ENCODE data around the gene CPLX1. TPM values are rescaled to one million over a fixed set of nuclear protein-coding genes. Genes with fewer than 3 reads are reported as not detected.

CPLX1 gene
- total and polyA plus RNA-seq, 7 donors, result 0.44 to 2.3 (median 1.4) TPM

DNA sequence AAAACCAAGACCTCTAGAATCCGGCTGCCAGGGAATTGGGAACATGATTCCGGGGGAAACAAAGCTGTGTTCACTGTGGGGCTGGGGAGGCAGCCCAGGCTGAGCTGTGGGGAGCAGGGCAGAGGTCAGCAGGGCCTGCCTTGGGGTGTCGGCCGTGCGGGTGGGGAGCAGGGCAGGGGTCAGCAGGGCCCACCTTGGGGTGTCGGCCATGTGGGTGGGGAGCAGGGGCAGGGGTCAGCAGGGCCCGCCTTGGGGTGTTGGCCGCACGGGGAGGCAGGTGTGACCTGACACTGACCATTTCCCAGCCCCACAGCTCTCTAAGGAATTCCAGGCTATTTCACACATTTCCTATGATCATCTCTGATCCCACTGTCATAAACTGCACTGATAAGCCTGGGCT, 45.6 kb upstream of the CPLX1 start:
- no peak for TF ChIP-seq CTCF (IDR thresholded peaks at IDR 0.05)
- DNase-seq, result no peak
- no peaks in the 10 kb centered on the region for H3K4me1 ChIP-seq
- no peak overlapping the region for H3K27ac ChIP-seq
- H3K9me3 ChIP-seq, result no peaks in the 10 kb centered on the region
- WGBS, 3 donors, result 83 to 94% (median 92%) methylated on average over 9 of the region's 9 CpGs
- peaks cover 2 to 85% of the 10 kb centered on the region in 2 donors for H3K36me3 ChIP-seq (ENCODE audit: insufficient read depth in 1 of 2, low read depth in 1 of 2)
- no peak overlapping the region for H3K4me3 ChIP-seq
- H3K27me3 ChIP-seq (ENCODE audit: insufficient read depth in 3 of 3, low read length in 2 of 3), result no peaks in the 10 kb centered on the region
- no peak for ATAC-seq
- intact Hi-C loops (cut with DNase I), result no loop called here

GRCh38 chr4:870951-871350, 45.0 kb upstream of the CPLX1 start:
- DNase-seq (no peak), ATAC-seq (no peak)
- intact Hi-C loops (cut with DNase I), result no loop called here
- H3K27ac ChIP-seq, result no peak overlapping the region
- peaks cover 2 to 85% of the 10 kb centered on the region in 2 donors for H3K36me3 ChIP-seq (ENCODE audit: insufficient read depth in 1 of 2, low read depth in 1 of 2)
- H3K9me3 ChIP-seq, result no peaks in the 10 kb centered on the region
- H3K27me3 ChIP-seq (ENCODE audit: insufficient read depth in 3 of 3, low read length in 2 of 3), result no peaks in the 10 kb centered on the region
- H3K4me3 ChIP-seq, result no peak overlapping the region
- no peak for TF ChIP-seq CTCF (IDR thresholded peaks at IDR 0.05)
- 76 to 88% (median 77%) methylated on average over 20 of the region's 20 CpGs for WGBS, 3 donors
- H3K4me1 ChIP-seq, result no peaks in the 10 kb centered on the region

GRCh38 chr4:869776-870175, 43.8 kb upstream of the CPLX1 start:
- H3K36me3 ChIP-seq (ENCODE audit: insufficient read depth in 1 of 2, low read depth in 1 of 2), result peaks cover 2 to 83% of the 10 kb centered on the region in 2 donors
- no peak for DNase-seq
- 96 to 99% (median 97%) methylated on average over 15 of the region's 15 CpGs for WGBS, 3 donors

GRCh38 chr4:868421-868820, 42.5 kb upstream of the CPLX1 start:
- WGBS, 3 donors, result 95 to 96% (median 96%) methylated on average over 21 of the region's 21 CpGs
- H3K4me1 ChIP-seq, result no peaks in the 10 kb centered on the region
- DNase-seq (no peak), ATAC-seq (no peak)
- no peaks in the 10 kb centered on the region for H3K9me3 ChIP-seq
- intact Hi-C loops (cut with DNase I), result no loop called here
- no peak for TF ChIP-seq CTCF (IDR thresholded peaks at IDR 0.05)
- no peak overlapping the region for H3K4me3 ChIP-seq
- no peak overlapping the region for H3K27ac ChIP-seq
- H3K27me3 ChIP-seq (ENCODE audit: insufficient read depth in 3 of 3, low read length in 2 of 3), result no peaks in the 10 kb centered on the region
- H3K36me3 ChIP-seq (ENCODE audit: insufficient read depth in 1 of 2, low read depth in 1 of 2), result peaks cover 3 to 83% of the 10 kb centered on the region in 2 donors

More at GRCh38 chr4:869776-870175, 43.8 kb upstream of the CPLX1 start:
- intact Hi-C loops (cut with DNase I), result no loop called here
- Histone ChIP-seq H3K4me1 (no peaks in the 10 kb centered on the region), H3K9me3 (no peaks in the 10 kb centered on the region), H3K27ac (no peak overlapping the region), H3K4me3 (no peak overlapping the region), H3K27me3 (ENCODE audit: insufficient read depth in 3 of 3, low read length in 2 of 3) (no peaks in the 10 kb centered on the region)
- no peak for ATAC-seq
- no peak for TF ChIP-seq CTCF (IDR thresholded peaks at IDR 0.05)

DNA sequence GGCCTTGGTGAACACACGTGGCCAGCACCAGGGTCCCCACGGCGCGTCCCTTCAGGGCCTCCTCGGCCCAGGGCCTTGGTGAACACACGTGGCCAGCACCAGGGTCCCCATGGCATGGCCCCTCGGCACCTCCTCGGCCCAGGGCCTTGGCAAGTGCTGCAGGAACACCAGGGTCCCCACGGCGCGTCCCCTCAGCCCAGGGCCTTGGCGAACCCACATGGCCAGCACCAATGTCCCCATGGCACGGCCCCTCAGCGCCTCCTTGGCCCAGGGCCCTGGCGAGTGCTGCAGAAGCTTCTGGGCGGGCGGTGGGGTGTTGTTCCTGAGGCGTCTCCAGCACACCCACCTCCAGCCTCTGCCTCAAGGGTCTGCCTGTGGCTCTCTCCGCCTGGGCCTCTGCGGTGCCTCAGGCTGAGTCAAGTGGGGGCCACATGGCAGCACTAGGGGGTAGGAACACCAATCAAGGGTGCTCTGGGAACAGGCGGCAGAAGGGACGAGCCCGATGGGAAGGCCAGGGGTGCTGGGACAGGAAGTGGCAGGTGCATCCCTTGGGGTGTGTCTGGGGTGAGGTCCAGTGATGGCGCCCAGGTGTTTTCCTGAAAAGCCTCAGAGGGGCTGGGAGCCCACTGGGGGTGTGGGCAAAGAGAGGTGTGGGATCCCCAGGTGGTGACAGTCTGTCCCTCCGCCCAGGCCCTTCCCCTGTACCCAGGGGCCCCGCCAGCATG, 41.8 kb upstream of the CPLX1 start:
- no peak for DNase-seq
- no peak for TF ChIP-seq CTCF (IDR thresholded peaks at IDR 0.05)
- intact Hi-C loops (cut with DNase I), result no loop called here
- no peak overlapping the region for H3K27ac ChIP-seq
- no peak overlapping the region for H3K4me3 ChIP-seq
- peaks cover 10 to 83% of the 10 kb centered on the region in 2 donors for H3K36me3 ChIP-seq (ENCODE audit: insufficient read depth in 1 of 2, low read depth in 1 of 2)
- H3K27me3 ChIP-seq (ENCODE audit: insufficient read depth in 3 of 3, low read length in 2 of 3), result no peaks in the 10 kb centered on the region
- no peak for ATAC-seq
- no peaks in the 10 kb centered on the region for H3K4me1 ChIP-seq
- H3K9me3 ChIP-seq, result no peaks in the 10 kb centered on the region
- 86 to 91% (median 89%) methylated on average over 22 to 26 of the region's 26 CpGs for WGBS, 3 donors

All from psoas muscle (tissue), 8 donors.